Heart left ventricle (tissue), 13 donors: ENCODE measurements around the gene CATSPERD.

Experiments used
- POLR2A ChIP-seq, 2 donors: fragments of 450-650 bp; IDR thresholded peaks; one replicate each; pipeline ENCODE4 v1.6.1; 2017; ENCODE audit warnings: antibody characterized with exemption in 2 of 2, mild to moderate bottlenecking in 2 of 2, moderate library complexity in 2 of 2
- TF ChIP-seq, protein P1 (sequence below), 12 donors: fragments of 200-600 bp; sonication (generic) in 4 of 12; IDR thresholded peaks; one replicate each; pipeline versions ENCODE4 v1.5.0 to v1.8.0; 2018 to 2022; ENCODE audit warnings: antibody characterized with exemption in 12 of 12, mild to moderate bottlenecking in 5 of 12
- donor health status: ischemic (EF 13 %, LVEDD 7.1; RV severe dilation, severe dysfunction).
- donor health status: DM: no; HTN: yes; CAD: no.
- donor health status: DM: no; HTN: no; CAD: no.
- donor health status: ischemic (EF 25% LVEDD 6.9; RV normal size, moderate dysfunction).
- donor health status: ischemic (EF 25% LVEDD 5.7; RV mildly dilated, moderate dysfunction).
- donor health status: ischemic (EF 35%, LVEDD 5.7; RV mildly dilated, moderate dysfunction).
- donor health status: nonischemic (EF 11% LVEDD 7.7; RV severe dilation, severe dysfunction).
- donor health status: DM: yes; HTN: yes; CAD: no.
- donor health status: PGD.
- donor health status: ischemic (EF 29% LVEDD 5.4; RV normal size, mild dysfunction).
- donor health status: nonischemic (EF 23%, LVEDD 6.1; RV moderate dilation, normal function).

DNA sequence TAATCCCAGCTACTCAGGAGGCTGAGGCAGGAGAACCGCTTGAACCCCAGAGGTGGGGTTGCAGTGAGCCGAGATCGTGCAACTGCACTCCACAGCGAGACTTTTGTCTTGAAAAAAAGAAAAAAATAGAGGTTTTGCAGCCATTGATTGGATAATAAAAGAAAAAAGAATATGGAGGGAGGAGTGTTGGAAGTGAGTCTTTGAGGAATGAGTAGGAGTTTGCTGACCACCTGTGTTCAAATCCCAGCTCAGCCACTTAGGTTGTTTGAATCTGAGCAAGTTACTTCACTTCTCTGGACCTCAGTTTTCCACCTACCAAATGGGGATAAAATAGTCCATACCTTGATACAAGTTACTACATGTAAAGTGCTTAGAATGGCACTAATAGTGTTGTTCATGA, 90.7 kb downstream of the CATSPERD start:
- TF ChIP-seq, protein P1, sequence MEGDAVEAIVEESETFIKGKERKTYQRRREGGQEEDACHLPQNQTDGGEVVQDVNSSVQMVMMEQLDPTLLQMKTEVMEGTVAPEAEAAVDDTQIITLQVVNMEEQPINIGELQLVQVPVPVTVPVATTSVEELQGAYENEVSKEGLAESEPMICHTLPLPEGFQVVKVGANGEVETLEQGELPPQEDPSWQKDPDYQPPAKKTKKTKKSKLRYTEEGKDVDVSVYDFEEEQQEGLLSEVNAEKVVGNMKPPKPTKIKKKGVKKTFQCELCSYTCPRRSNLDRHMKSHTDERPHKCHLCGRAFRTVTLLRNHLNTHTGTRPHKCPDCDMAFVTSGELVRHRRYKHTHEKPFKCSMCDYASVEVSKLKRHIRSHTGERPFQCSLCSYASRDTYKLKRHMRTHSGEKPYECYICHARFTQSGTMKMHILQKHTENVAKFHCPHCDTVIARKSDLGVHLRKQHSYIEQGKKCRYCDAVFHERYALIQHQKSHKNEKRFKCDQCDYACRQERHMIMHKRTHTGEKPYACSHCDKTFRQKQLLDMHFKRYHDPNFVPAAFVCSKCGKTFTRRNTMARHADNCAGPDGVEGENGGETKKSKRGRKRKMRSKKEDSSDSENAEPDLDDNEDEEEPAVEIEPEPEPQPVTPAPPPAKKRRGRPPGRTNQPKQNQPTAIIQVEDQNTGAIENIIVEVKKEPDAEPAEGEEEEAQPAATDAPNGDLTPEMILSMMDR (IDR thresholded peaks at IDR 0.05) = no peak
- no peak for TF ChIP-seq POLR2A (IDR thresholded peaks at IDR 0.05)
